GM18951 (cell line): ENCODE results near the gene KRT85.
"Not testable (repeated sequence)": the region's sequence is repeated elsewhere in the genome, so short reads cannot be mapped to it uniquely, and the experiment has no call there.

Source experiments
- POLR2A ChIP-seq: IDR thresholded peaks from 4 replicates; pipeline ENCODE4 v1.6.1; 2011; ENCODE audit warnings: mild to moderate bottlenecking; ENCODE audit not compliant: insufficient read length, insufficient read depth; ENCODE audit errors: extremely low read depth
- in situ Hi-C: fragments of 300-500 bp; cut with MboI; formaldehyde crosslinking; loops from one replicate; pipeline ENCODE4 v1.12.0; 2022; ENCODE audit warnings: low sequenced_read_pairs, mixed read lengths, inconsistent platforms; ENCODE audit not compliant: unreplicated experiment

KRT85 gene

DNA sequence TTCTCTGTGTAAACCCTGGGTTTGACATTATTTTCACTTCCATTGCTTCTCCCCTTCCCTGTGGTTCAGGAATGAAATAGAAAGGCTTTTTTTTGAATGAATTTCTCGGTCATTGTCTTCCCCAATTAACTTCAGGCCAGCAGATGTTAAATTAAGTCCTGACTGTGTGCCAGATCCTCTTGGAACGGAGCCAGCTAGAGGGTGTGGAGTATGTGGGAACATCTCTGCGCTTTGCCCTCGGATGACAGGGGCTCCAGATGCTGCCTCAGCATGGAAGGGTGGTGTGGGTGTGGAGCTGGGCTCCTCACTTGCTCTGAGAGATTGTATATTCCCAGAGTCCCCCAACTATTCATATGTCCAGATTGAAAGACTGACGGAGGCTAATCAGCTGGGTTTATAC is 13.1 kb downstream of the KRT85 start:
- TF ChIP-seq POLR2A, result no peak
- in situ Hi-C loops, result no loop called here

- in situ Hi-C loops, result no loop called here
- TF ChIP-seq POLR2A, result no peak
These were observed 13.5 kb downstream of the KRT85 start for GRCh38 chr12:52353766-52354165.

DNA sequence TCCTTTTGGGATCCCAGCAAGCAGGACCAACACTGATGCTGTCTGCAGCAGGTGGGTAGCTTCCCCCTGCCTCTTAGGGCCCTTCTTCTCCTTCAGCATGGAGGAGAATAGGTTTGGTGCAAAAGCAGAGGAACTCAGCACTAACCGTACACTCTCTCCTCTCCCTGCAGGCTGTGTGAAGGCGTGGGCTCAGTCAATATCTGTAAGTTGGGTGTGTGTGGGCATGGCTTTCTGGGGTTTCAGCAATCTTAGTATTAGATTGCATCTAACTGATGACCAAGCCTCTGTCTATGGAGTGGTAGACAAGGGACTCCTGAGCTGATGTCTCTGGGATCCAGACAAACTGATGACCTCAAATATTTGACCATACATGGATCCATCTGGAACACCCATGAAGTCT is 14.3 kb downstream of the KRT85 start:
- no peak for TF ChIP-seq POLR2A
- in situ Hi-C loops, result no loop called here

GRCh38 chr12:52351196-52352059 is 15.9 kb downstream of the KRT85 start:
- no peak for TF ChIP-seq POLR2A
- in situ Hi-C loops, result no loop called here

GRCh38 chr12:52350786-52351185 is 16.5 kb downstream of the KRT85 start:
- TF ChIP-seq POLR2A, result no peak
- in situ Hi-C loops, result no loop called here

DNA sequence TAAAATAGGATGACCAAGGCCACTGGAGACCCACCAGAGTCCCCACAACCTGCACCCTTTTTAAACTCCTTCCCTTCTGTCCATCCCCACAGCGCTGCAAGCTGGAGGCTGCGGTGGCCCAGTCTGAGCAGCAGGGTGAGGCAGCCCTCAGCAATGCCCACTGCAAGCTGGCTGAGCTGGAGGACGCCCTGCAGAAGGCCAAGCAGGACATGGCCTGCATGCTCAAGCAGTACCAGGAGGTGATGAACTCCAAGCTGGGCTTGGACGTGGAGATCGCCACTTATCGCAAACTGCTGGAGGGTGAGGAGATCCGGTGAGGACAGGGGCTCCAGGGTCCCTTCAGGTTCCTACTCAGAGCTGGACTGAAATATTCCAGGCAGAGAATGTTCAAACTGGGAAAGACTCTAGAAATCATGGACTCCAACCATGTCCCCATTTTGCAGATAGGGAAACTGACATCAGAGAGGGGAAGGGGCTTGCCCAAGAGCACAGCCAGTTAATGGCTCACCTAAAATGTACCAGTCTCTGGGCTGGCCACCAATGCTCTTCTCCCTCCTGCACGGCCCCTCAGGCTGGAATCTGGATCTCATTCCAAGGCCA is 17.2 kb downstream of the KRT85 start:
- TF ChIP-seq POLR2A, result no peak
- in situ Hi-C loops, result no loop called here

DNA sequence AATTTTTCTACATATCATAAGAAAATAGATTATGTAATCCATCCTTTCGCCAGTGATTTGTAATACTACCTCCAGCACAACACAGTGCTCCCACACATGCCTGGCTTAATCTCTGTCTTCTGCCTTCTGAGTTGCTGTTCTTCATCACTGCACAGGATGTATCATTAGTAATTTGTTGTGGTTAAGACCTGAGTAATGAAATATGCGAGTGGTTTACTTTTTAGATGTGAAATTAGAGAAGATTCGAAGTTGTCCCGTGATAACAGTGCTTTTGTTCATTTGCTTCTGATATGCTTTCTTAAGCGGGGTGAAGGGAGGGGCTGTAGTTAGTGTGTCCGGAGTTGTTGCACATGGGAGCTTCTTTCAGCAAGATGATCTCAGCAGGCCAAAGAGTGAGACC is 18.1 kb downstream of the KRT85 start:
- in situ Hi-C loops, result no loop called here
- TF ChIP-seq POLR2A, result no peak

GRCh38 chr12:52347551-52348510 is 19.4 kb downstream of the KRT85 start:
- no peak for TF ChIP-seq POLR2A
- in situ Hi-C loops, result no loop called here

GRCh38 chr12:52347016-52347415 is 20.3 kb downstream of the KRT85 start:
- in situ Hi-C loops, result no loop called here
- TF ChIP-seq POLR2A, result no peak

DNA sequence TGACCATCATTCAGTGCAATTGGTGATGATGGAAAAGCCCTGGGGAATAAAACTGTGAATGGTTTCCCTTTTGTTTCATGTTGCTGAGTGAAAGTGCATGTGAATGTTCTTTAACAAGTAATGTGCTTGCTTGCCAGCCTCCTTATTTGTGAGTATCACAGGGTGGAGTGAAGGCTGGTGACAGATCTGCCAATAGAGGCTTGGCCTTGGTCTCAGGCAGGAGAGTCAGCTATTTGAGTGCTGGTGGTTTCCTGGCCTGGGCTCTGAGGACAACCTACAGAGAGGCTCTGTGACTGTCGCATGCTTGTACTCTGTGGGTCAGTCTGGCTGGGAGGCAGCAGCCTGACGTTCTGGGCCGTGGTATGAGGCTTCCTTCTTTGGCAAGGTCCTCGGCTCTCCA is 20.7 kb downstream of the KRT85 start:
- TF ChIP-seq POLR2A, result no peak
- in situ Hi-C loops, result no loop called here

DNA sequence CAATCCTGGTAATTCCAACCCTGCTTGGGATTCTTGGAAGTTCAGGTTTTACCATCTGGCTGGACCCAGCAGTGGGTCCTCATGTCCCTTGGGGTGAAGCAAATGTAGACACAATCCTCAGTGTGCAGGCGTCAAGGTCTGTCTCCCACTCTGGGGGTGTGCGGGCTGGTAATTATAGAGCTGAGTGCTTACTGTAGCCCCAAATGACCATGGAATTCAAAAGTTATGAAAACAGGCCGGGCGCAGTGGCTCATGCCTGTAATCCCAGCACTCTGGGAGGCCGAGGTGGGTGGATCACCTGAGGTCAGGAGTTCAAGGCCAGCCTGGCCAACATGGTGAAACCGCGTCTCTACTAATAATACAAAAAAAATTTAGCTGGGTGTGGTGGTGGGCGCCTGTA is 22.2 kb downstream of the KRT85 start:
- in situ Hi-C loops, result not testable (repeated sequence)

- in situ Hi-C loops, result no loop called here
- TF ChIP-seq POLR2A, result no peak
These were observed 23.2 kb downstream of the KRT85 start for GRCh38 chr12:52344111-52344510.

DNA sequence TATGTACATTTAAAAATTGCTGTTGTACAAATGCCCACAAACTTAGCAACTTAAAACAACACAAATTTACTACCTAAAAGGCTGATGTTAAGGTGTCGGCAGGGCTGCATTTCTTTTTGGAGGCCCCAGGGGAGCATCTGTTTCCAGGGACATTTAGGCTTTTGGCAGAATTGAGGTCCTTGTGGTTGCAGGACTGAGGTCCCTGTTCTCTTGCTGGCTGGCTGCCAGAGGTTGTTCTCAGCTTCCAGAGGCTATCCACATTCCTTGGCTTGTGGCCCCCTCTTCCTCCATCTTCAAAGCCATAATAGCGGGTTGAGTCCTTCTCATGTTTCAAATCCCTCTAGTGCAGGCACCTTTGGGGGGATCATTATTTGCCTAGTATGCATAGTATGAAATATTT is 23.7 kb downstream of the KRT85 start:
- TF ChIP-seq POLR2A, result no peak

More for the DNA sequence above, 23.7 kb downstream of the KRT85 start:
- in situ Hi-C loops, result no loop called here
